ENCODE measurements around the gene APOA4. TPM values are rescaled to one million over a fixed set of nuclear protein-coding genes. Genes with fewer than 3 reads are reported as not detected.

APOA4 gene
- total and polyA plus RNA-seq, 2 of the 13 experiments (the other 11 are each of a cell fraction or from before 2014, with no cell fraction given): 3.8 to 7.2 TPM

- TF ChIP-seq, protein P1, sequence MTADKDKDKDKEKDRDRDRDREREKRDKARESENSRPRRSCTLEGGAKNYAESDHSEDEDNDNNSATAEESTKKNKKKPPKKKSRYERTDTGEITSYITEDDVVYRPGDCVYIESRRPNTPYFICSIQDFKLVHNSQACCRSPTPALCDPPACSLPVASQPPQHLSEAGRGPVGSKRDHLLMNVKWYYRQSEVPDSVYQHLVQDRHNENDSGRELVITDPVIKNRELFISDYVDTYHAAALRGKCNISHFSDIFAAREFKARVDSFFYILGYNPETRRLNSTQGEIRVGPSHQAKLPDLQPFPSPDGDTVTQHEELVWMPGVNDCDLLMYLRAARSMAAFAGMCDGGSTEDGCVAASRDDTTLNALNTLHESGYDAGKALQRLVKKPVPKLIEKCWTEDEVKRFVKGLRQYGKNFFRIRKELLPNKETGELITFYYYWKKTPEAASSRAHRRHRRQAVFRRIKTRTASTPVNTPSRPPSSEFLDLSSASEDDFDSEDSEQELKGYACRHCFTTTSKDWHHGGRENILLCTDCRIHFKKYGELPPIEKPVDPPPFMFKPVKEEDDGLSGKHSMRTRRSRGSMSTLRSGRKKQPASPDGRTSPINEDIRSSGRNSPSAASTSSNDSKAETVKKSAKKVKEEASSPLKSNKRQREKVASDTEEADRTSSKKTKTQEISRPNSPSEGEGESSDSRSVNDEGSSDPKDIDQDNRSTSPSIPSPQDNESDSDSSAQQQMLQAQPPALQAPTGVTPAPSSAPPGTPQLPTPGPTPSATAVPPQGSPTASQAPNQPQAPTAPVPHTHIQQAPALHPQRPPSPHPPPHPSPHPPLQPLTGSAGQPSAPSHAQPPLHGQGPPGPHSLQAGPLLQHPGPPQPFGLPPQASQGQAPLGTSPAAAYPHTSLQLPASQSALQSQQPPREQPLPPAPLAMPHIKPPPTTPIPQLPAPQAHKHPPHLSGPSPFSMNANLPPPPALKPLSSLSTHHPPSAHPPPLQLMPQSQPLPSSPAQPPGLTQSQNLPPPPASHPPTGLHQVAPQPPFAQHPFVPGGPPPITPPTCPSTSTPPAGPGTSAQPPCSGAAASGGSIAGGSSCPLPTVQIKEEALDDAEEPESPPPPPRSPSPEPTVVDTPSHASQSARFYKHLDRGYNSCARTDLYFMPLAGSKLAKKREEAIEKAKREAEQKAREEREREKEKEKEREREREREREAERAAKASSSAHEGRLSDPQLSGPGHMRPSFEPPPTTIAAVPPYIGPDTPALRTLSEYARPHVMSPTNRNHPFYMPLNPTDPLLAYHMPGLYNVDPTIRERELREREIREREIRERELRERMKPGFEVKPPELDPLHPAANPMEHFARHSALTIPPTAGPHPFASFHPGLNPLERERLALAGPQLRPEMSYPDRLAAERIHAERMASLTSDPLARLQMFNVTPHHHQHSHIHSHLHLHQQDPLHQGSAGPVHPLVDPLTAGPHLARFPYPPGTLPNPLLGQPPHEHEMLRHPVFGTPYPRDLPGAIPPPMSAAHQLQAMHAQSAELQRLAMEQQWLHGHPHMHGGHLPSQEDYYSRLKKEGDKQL (CRISPR knock-in tag; IDR thresholded peaks at IDR 0.05; ENCODE audit: low read depth): no peak
- peak; percentile 89 for TF ChIP-seq CBFB (CRISPR knock-in tag; IDR thresholded peaks at IDR 0.05)
- no peak for TF ChIP-seq MIER3 (CRISPR knock-in tag; IDR thresholded peaks at IDR 0.05; ENCODE audit: borderline replicate concordance)
- peak; percentile 47; the same call in 1 of the 2 replicates for TF ChIP-seq REPIN1 (CRISPR knock-in tag; IDR thresholded peaks at IDR 0.05; ENCODE audit: borderline replicate concordance, low read depth)
- TF ChIP-seq USF2 (IDR thresholded peaks at IDR 0.05; ENCODE audit: low read depth, low read length): 0 out of 2 replicates have a peak, but pooled peaks have one; percentile 16
- TF ChIP-seq USF2 (CRISPR knock-in tag; IDR thresholded peaks at IDR 0.05; ENCODE audit: borderline replicate concordance): no peak
- no peak for TF ChIP-seq PRMT3 (CRISPR knock-in tag; IDR thresholded peaks at IDR 0.05; ENCODE audit: borderline replicate concordance, low read depth)
- TF ChIP-seq ELF1 (CRISPR knock-in tag; IDR thresholded peaks at IDR 0.05): no peak
- 0 out of 2 replicates have a peak, but pooled peaks have one; percentile 26 for TF ChIP-seq ZNF317 (CRISPR knock-in tag; IDR thresholded peaks at IDR 0.05)
- 0 out of 2 replicates have a peak, but pooled peaks have one; percentile 40 for TF ChIP-seq ZBTB38 (CRISPR knock-in tag; IDR thresholded peaks at IDR 0.05)
- TF ChIP-seq JDP2 (CRISPR knock-in tag; IDR thresholded peaks at IDR 0.05; ENCODE audit: borderline replicate concordance): no peak
- TF ChIP-seq, protein P2, sequence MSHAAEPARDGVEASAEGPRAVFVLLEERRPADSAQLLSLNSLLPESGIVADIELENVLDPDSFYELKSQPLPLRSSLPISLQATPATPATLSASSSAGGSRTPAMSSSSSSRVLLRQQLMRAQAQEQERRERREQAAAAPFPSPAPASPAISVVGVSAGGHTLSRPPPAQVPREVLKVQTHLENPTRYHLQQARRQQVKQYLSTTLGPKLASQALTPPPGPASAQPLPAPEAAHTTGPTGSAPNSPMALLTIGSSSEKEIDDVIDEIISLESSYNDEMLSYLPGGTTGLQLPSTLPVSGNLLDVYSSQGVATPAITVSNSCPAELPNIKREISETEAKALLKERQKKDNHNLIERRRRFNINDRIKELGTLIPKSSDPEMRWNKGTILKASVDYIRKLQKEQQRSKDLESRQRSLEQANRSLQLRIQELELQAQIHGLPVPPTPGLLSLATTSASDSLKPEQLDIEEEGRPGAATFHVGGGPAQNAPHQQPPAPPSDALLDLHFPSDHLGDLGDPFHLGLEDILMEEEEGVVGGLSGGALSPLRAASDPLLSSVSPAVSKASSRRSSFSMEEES (CRISPR knock-in tag; IDR thresholded peaks at IDR 0.05): 0 out of 2 replicates have a peak, but pooled peaks have one; percentile 17
- TF ChIP-seq KLF6 (CRISPR knock-in tag; IDR thresholded peaks at IDR 0.05): 0 out of 2 replicates have a peak, but pooled peaks have one; percentile 20
- peak; percentile 50; the same call in 1 of the 2 replicates for TF ChIP-seq NRL (CRISPR knock-in tag; IDR thresholded peaks at IDR 0.05; ENCODE audit: borderline replicate concordance)
- TF ChIP-seq ZSCAN22 (CRISPR knock-in tag; IDR thresholded peaks at IDR 0.05): no peak
- TF ChIP-seq PAXIP1 (CRISPR knock-in tag; conservative IDR thresholded peaks at IDR 0.05): peak; percentile 69
Observed at GRCh38 chr11:116840746-116841296, 17.7 kb upstream of the APOA4 start (continued).

All from HepG2 (cell line).